HG03457 (cell line): ENCODE data around the gene GLRX.

Experiments
- ATAC-seq: cut with Tn5 transposase; IDR thresholded peaks from one replicate; pipeline ENCODE4 v1.9.1; 2021; ENCODE audit warnings: moderate number of reproducible peaks; ENCODE audit not compliant: unreplicated experiment

The GLRX gene

DNA sequence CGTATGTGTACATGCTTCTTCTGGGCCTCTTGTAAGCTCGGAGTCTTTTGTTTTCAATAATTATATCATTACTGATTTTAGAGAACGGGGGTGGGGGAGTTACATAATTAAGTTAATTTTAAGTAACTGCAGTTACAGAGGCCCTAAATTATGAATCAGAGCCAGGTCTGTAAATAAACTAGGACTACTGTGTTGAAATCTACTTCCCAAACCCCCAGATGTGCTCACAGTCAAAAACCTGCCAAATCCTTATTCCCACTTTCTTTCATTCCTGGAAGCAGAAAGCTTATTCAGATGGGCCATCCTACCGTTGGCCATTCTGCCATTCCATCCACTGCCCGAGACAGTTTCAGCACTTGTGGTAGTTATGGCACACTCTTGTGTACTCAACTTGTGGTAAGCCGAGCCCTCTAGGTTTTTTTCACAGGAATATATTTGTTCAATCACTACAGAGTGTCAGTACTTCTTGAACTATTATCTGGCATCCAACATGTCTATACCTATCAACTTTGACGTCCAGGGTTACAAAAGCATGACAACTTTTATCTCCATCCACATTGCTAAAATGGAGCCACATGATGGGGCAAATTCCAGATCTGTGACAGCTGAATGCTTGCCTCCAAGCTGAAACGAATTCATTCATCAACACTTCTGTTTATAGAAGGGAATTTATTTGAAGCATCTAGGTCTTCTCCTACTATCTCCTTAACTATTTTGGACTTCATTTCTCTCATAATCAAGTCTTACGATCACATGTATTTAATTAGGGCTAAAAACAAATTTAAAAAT lies 37.8 kb downstream of the GLRX start:
- ATAC-seq: no peak

DNA sequence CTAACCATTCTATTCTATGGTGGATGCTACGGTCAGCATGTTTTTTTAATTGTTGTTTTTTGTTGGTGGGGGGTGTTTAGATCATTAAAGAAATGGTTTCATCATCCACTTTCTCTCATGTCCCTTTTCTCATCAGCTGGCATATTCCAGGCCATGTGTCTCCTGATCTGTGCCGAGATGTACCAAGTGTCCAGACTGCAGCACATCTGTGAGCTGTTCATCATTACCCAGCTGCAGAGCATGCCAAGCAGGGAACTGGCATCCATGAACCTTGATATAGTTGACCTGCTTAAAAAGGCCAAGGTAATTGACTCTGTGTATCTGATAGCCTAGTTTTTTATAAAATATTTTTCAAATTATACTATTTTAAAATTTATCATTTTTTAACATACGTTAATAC lies 38.9 kb downstream of the GLRX start:
- ATAC-seq: no peak

DNA sequence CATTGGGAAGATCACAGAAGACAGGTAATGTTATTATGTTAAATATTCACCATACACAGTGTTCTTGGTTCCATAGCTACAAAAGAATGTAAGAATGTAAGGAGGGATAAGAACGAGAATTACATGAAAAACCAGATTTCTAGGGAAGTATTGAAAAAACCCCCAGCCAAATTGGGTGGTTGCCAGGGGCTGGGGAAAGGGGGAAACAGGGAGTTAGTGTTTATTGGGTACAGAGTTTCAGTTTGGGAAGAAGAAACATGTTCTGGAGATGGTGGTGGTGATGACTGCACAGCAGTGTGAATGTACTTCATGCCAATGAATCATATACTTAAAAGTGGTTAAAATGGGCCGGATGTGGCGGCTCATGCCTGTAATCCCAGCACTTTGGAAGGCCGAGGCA lies 40.3 kb downstream of the GLRX start:
- no peak for ATAC-seq

DNA sequence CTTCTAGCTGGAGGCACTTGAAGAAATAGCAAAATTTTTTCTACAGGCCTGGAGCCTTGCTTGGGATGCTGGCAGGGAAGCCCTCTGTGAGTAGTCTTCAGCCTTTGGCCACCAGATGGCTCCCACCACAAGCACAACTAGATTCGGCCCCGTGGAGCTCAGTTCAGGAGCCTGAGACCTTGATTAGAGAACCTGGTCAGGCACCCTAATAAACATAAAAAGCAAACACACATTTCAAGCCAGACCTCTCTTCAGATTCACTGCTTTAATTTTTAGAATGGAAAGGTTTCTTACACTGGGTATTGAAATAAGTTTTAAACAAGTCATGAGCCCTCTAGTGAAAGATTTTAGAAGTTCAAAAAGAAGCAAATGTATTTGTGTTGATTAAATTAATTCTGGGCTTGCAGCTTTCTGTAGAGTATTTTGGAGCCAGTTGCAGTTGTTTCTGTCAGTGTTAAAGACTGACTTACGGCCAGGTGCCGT lies 41.4 kb downstream of the GLRX start:
- peak; percentile 88 for ATAC-seq

DNA sequence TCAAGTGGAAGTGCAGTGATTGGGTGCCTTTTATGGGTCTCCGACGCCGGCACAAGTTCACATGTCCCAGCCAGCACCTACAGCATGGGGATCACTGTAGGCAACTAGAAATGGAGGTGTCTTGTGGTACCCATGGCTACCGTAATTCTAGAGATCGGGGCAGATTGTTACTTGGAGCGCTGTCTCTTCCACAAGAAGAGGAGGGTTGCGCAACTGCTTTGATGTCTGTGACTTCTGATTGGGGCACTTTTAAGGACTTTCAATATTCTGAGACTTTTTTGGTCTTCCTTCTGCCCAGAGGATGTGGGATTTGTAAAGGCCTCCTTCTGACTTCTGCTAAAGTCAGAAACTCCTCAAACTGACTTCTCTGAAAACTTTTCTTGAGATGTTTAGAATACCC lies 41.9 kb downstream of the GLRX start:
- no peak for ATAC-seq

DNA sequence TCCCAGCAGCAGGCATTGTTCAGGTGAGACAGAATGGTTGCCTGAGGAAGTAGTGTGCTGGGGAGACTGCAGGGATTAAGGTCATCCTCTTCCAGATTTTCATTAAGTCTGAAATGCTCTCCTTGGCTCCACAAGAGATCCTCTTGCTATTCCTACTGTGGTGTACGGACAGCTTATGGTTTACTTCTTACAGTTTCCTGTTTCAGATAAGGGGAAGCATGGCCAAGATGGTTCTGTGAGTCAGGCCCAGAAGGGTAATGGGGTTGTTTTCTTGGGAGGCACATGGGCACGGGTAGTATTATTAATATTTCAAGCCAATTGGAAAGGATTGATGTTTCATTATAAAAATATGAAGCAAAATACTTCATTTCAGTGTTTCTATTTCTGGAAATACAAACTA lies 42.9 kb downstream of the GLRX start:
- ATAC-seq: no peak

DNA sequence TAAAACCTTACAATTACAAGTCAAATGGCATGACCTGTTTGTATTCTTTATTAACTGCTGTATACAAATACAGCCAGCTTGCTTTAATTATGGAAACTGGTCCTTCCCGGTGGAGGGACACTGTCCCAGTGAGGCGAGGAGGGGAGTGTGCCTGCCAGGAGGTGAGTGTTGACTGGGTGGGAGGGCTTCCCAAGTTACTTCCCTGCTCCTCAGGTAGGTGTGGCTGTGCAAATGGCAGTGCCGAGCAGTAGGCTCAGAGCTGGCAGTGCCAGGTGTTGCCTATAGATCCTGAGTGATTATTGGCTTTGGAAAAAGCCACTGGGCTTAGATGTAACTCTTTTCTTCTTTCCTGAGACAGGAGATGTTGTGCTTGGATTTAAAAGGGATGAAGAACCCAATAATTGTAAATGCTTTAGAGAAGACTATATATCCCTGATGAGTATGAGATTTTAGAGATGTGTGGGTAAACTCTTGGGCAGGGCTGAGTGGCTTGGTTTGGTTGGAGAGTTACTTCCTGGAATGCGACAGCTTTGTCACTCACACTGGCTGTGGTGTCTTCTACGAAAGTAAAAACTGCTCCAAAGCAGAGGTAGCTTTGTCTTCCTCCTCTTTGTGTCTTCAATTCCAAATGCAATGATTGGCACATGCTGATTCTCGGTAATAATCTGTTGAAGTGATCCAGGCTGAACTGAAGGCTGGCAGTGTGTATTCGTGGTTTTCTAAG lies 43.7 kb downstream of the GLRX start:
- ATAC-seq: no peak

DNA sequence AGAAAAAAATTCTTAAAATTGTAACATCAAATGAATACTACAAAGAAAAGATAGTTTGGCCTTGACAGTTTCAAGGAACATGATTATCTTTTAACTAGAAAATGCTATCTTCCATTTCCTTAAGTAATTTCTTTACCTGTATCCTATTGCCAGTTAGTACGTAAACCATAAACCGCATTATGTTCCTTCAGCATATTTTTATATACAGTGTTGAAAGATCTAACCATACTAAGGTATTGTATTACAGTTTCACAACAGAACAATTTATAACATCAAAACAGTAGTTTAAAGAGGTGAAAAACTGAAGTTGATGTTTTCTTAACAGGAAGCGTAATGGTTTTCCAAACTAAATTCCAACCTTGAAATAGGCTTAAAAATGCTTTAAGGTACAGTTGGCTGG lies 45.1 kb downstream of the GLRX start:
- no peak for ATAC-seq

DNA sequence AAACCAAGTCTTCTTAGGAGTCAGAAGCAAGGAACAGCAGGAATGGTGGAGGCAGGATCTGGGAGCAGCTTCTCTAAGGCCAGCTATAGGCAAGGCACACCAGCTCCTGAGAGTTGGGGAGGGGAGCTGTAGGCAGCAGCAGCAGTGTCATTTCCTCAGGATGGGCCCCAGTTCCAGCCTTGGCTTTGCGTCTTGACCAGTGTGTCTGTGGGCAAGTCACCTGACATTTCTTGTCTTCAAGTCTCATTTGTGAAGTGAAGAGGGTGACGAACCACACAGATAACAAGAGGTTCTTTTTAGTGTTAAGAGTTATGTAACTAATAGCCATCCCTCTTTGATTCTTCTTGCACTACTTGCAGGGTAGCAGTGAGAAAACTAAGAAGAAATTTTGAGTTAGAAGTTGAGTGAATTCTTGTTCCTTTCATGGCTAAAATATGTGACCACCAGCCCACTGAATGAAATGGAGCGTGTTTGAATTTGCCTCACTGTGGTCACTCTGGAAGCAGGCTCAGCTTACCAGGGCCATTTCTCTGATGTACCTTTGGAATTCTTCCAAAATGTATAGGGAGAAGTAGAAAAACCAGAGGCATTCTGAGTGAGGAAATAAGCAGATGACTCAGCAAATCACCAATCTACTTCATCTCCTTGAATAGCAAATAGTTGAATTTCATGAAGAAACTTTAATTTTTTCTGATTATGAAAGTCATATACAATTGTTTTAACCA lies 49.0 kb downstream of the GLRX start:
- no peak for ATAC-seq

DNA sequence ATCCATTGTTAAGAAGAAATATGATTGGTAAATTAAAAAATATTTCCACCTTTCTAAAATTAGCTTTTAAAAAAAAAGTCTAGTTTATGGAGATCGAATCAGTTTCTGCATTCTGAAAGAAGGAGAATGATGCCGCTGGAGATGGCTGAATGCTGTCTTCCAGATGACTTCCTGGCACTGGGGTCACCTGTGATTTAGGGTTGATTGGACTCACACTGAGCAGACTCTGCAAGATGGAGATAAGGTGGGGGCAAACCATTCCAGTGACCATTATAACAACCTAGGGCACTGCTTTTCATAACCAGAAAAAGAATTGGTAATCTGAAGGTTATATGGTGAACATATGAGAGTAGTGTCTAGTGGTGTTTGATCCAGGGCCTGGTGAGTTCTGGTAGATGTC lies 50.6 kb downstream of the GLRX start:
- no peak for ATAC-seq

DNA sequence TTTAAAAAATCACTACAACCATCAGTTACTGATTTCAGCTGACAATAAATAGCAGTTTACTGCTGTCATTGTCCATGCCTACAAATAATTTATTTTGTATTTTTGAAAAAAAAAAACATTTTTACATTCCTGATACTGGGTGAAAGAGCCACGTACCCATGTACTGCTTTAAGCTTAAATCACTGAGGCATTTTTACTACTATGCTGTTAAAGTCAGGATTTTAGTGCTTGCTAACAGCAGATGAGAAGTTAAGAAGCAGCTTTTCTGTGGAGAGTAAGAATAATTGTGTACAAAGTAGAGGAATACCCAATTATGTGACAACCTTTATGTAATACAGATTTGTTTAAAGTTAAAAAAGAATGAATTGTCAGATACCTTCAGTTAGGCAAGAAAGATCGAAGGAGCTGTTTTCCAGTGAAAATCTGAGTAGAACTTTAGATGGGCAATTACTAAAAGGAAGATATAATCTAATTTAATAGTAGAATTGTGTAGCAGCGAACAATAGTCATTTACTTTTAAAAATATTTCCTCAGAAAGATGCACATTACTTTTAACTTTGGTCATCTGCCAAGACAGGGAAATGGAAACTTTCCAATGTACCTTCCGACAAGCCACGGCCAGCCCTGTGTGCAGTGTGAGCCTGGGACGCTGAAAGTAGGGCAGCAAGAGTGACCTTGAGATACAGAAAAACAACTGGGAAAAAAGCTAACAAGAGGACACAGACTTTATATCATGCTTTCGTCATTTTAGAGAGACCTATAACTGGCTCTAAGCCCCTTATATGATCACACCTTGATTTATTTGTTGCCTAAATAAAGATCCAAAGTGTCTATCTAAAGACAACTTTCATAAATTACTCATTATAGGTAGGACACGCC lies 51.5 kb downstream of the GLRX start:
- no peak for ATAC-seq

DNA sequence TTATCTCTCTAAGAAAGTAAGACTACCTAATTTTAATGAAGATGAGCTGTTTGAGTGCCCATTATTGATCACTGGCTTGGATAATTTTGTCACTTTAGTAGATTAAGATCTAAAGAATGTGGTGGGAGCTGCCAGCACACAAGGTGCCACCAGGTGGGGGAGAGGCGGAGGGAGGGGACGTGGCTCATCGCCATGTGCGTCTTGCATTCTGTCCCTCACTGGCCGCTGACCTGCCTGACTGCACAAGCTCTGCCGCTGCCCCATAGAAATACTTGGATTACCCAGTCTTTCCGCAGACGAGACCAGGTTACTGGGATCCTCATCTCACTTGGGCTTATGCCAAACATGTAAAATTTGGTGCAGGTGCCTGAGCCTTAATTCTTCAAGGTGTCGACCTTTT lies 53.8 kb downstream of the GLRX start:
- no peak for ATAC-seq

DNA sequence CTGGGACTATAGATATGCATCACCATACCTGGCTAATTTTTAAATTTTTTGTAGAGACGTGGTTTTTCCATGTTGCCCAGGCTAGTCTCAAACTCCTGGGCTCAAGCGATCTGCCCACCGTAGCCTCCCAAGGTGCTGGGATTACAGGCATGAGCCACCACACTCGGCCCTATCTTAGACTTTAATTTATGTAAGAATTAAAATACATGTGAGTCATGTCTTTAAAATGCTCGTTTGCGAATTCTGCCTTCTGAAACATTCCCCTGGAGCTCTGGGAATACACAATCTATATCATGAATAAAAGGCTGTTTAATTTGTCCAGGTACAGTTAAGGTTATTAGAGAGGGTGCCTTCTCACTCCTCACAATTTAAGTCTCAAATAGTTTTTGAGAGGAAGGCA lies 58.6 kb downstream of the GLRX start:
- ATAC-seq: no peak
